HEK293 (cell line): ENCODE results near the gene BIRC6.

Experiments
- CTCF ChIA-PET: fragments of 350-600 bp; formaldehyde crosslinking; extraction: SDS; loops from one replicate; lab custom pipeline; 2021; ENCODE audit warnings: antibody characterized with exemption; lab: Yijun Ruan, JAX
- POLR2A ChIA-PET: fragments of 300-600 bp; formaldehyde crosslinking; extraction: SDS; loops from one replicate; lab custom pipeline; 2020; ENCODE audit warnings: antibody characterized with exemption, inconsistent platforms; lab: Yijun Ruan, JAX
- H3K27ac ChIP-seq: fragments of 200-500 bp; sonication (Bioruptor generic); 2 replicates; pipeline ENCODE4 v1.5.1; 2014; ENCODE audit warnings: low read depth, low read length, control low read depth, inconsistent platforms; ENCODE audit errors: extremely low read depth
- H3K36me3 ChIP-seq, 2 experiments: fragments of 200-500 bp in 1 of 2; sonication (Bioruptor generic) in 1 of 2; 1 replicate in 1 of 2; 2 replicates in 1 of 2; pipeline ENCODE4 v1.5.1; 2014 to 2017; ENCODE audit warnings: inconsistent platforms in 2 of 2, low read length in 2 of 2; ENCODE audit not compliant: control insufficient read depth in 2 of 2, insufficient read depth in 1 of 2
- H3K4me1 ChIP-seq: fragments of 200-500 bp; sonication (Bioruptor generic); 2 replicates; pipeline ENCODE4 v1.5.1; 2014; ENCODE audit warnings: mild to moderate bottlenecking, low read length, inconsistent platforms; ENCODE audit not compliant: control insufficient read depth, insufficient read depth
- H3K4me3 ChIP-seq: 2 replicates; pipeline ENCODE4 v1.5.1; 2011; ENCODE audit warnings: low read depth, mild to moderate bottlenecking, control low read depth, low read length, moderate library complexity
- H3K9me3 ChIP-seq: fragments of 200-500 bp; sonication (Bioruptor generic); 2 replicates; pipeline ENCODE4 v1.5.1; 2014; ENCODE audit warnings: low read depth, low read length, inconsistent platforms; ENCODE audit not compliant: control insufficient read depth, insufficient read depth
- BCL11A ChIP-seq: fragments of 450-650 bp; formaldehyde crosslinking; IDR thresholded peaks from 2 replicates; pipeline ENCODE4 v1.5.1; 2016; ENCODE audit warnings: low read depth, missing biosample characterization, missing genetic modification characterization
- EGR2 ChIP-seq: fragments of 450-650 bp; formaldehyde crosslinking; IDR thresholded peaks from 2 replicates; pipeline ENCODE4 v1.5.1; 2016; ENCODE audit warnings: low read depth, missing biosample characterization, missing genetic modification characterization
- GLIS1 ChIP-seq: fragments of 450-650 bp; formaldehyde crosslinking; IDR thresholded peaks from 2 replicates; pipeline ENCODE4 v1.5.1; 2016; ENCODE audit warnings: missing biosample characterization, missing genetic modification characterization
- HIC1 ChIP-seq: fragments of 450-650 bp; formaldehyde crosslinking; IDR thresholded peaks from 2 replicates; pipeline ENCODE4 v1.5.1; 2016; ENCODE audit warnings: missing biosample characterization, missing genetic modification characterization
- MEIS1 ChIP-seq: sonication (generic); formaldehyde crosslinking; IDR thresholded peaks from 2 replicates; pipeline ENCODE4 v1.8.1; 2022; ENCODE audit warnings: missing genetic modification reagents, mild to moderate bottlenecking, borderline replicate concordance
- OSR2 ChIP-seq: fragments of 450-650 bp; formaldehyde crosslinking; IDR thresholded peaks from 2 replicates; pipeline ENCODE4 v1.5.1; 2016; ENCODE audit warnings: missing biosample characterization, missing genetic modification characterization
- OVOL3 ChIP-seq: fragments of 450-650 bp; formaldehyde crosslinking; IDR thresholded peaks from 2 replicates; pipeline ENCODE4 v1.5.1; 2016; ENCODE audit warnings: missing biosample characterization, missing genetic modification characterization
- PRDM1 ChIP-seq: fragments of 450-650 bp; formaldehyde crosslinking; IDR thresholded peaks from 2 replicates; pipeline ENCODE4; 2016; ENCODE audit warnings: missing biosample characterization, missing genetic modification characterization
- SP3 ChIP-seq: fragments of 450-650 bp; formaldehyde crosslinking; IDR thresholded peaks from 2 replicates; pipeline ENCODE4 v1.5.1; 2016; ENCODE audit warnings: missing biosample characterization, missing genetic modification characterization
- TRIM28 ChIP-seq: IDR thresholded peaks from 2 replicates; pipeline ENCODE4 v1.6.1; 2011; ENCODE audit warnings: low read length, control low read depth, borderline replicate concordance
- ZBTB11 ChIP-seq: fragments of 450-650 bp; formaldehyde crosslinking; conservative IDR thresholded peaks from 2 replicates; pipeline ENCODE4 v1.5.1; 2016; ENCODE audit warnings: low read depth, missing biosample characterization, missing genetic modification characterization
- ZBTB7A ChIP-seq: fragments of 450-650 bp; formaldehyde crosslinking; IDR thresholded peaks from 2 replicates; pipeline ENCODE4 v1.5.1; 2016; ENCODE audit warnings: low read depth, missing biosample characterization, missing genetic modification characterization
- ZFP69B ChIP-seq: fragments of 450-650 bp; formaldehyde crosslinking; IDR thresholded peaks from 2 replicates; pipeline ENCODE4 v1.5.1; 2016; ENCODE audit warnings: missing biosample characterization, missing genetic modification characterization
- ZNF10 ChIP-seq: fragments of 450-650 bp; formaldehyde crosslinking; IDR thresholded peaks from 2 replicates; pipeline ENCODE4 v1.5.1; 2017; ENCODE audit warnings: missing biosample characterization, missing genetic modification characterization
- ZNF132 ChIP-seq: fragments of 450-650 bp; formaldehyde crosslinking; IDR thresholded peaks from 2 replicates; pipeline ENCODE4 v1.5.1; 2017; ENCODE audit warnings: missing biosample characterization, missing genetic modification characterization, borderline replicate concordance
- ZNF133 ChIP-seq: fragments of 450-650 bp; formaldehyde crosslinking; IDR thresholded peaks from 2 replicates; pipeline ENCODE4 v1.5.1; 2016; ENCODE audit warnings: missing biosample characterization, missing genetic modification characterization
- ZNF155 ChIP-seq: fragments of 450-650 bp; formaldehyde crosslinking; IDR thresholded peaks from 2 replicates; pipeline ENCODE4 v1.5.1; 2016; ENCODE audit warnings: missing biosample characterization, missing genetic modification characterization
- ZNF214 ChIP-seq: fragments of 450-650 bp; formaldehyde crosslinking; IDR thresholded peaks from 2 replicates; pipeline ENCODE4 v1.5.1; 2017; ENCODE audit warnings: missing biosample characterization, mild to moderate bottlenecking, missing genetic modification characterization, borderline replicate concordance
- ZNF266 ChIP-seq: fragments of 450-650 bp; formaldehyde crosslinking; IDR thresholded peaks from 2 replicates; pipeline ENCODE4 v1.5.1; 2016; ENCODE audit warnings: missing biosample characterization, missing genetic modification characterization, low read depth
- ZNF404 ChIP-seq: fragments of 450-650 bp; formaldehyde crosslinking; IDR thresholded peaks from 2 replicates; pipeline ENCODE4 v1.5.1; 2017; ENCODE audit warnings: missing biosample characterization, missing genetic modification characterization
- ZNF416 ChIP-seq: fragments of 450-650 bp; formaldehyde crosslinking; IDR thresholded peaks from 2 replicates; pipeline ENCODE4 v1.5.1; 2016; ENCODE audit warnings: missing biosample characterization, missing genetic modification characterization
- ZNF501 ChIP-seq: fragments of 450-650 bp; formaldehyde crosslinking; IDR thresholded peaks from 2 replicates; pipeline ENCODE4 v1.5.1; 2016; ENCODE audit warnings: missing biosample characterization, missing genetic modification characterization
- ZNF530 ChIP-seq: fragments of 450-650 bp; formaldehyde crosslinking; IDR thresholded peaks from 2 replicates; pipeline ENCODE4 v1.5.1; 2016; ENCODE audit warnings: low read depth, missing biosample characterization, missing genetic modification characterization
- ZNF585B ChIP-seq: fragments of 450-650 bp; formaldehyde crosslinking; IDR thresholded peaks from 2 replicates; pipeline ENCODE4 v1.5.1; 2016; ENCODE audit warnings: missing biosample characterization, missing genetic modification characterization
- ZNF629 ChIP-seq: fragments of 450-650 bp; formaldehyde crosslinking; IDR thresholded peaks from 2 replicates; pipeline ENCODE4 v1.5.1; 2017; ENCODE audit warnings: missing biosample characterization, missing genetic modification characterization
- ZNF654 ChIP-seq: fragments of 450-650 bp; formaldehyde crosslinking; IDR thresholded peaks from 2 replicates; pipeline ENCODE4 v1.5.1; 2016; ENCODE audit warnings: low read depth, missing biosample characterization, missing genetic modification characterization
- ZNF658 ChIP-seq: fragments of 450-650 bp; formaldehyde crosslinking; IDR thresholded peaks from 2 replicates; pipeline ENCODE4; 2016; ENCODE audit warnings: missing biosample characterization, missing genetic modification characterization
- ZNF843 ChIP-seq: fragments of 450-650 bp; formaldehyde crosslinking; IDR thresholded peaks from 2 replicates; pipeline ENCODE4 v1.5.1; 2016; ENCODE audit warnings: missing biosample characterization, missing genetic modification characterization
- ZSCAN30 ChIP-seq: fragments of 450-650 bp; IDR thresholded peaks from 2 replicates; pipeline ENCODE4 v1.5.1; 2018; ENCODE audit warnings: missing biosample characterization, mild to moderate bottlenecking, missing genetic modification characterization, moderate library complexity
- ZSCAN4 ChIP-seq: fragments of 450-650 bp; formaldehyde crosslinking; IDR thresholded peaks from 2 replicates; pipeline ENCODE4 v1.5.1; 2017; ENCODE audit warnings: missing biosample characterization, missing genetic modification characterization

BIRC6 gene

GRCh38 chr2:32652555-32653209 lies 295.9 kb downstream of the BIRC6 start (continued):
- TF ChIP-seq ZBTB7A (tag by site-specific recombination) (no peak), ZNF133 (tag by site-specific recombination) (no peak), GLIS1 (tag by site-specific recombination) (no peak), OVOL3 (no peak), ZNF843 (no peak), PRDM1 (no peak), ZNF155 (tag by site-specific recombination) (no peak), OSR2 (tag by site-specific recombination) (peak; percentile 27; the same call in 1 of the 2 replicates), ZNF530 (tag by site-specific recombination) (no peak), ZNF10 (tag by site-specific recombination) (no peak), ZNF266 (tag by site-specific recombination) (no peak), TRIM28 (no peak), ZNF214 (tag by site-specific recombination) (no peak), ZNF585B (tag by site-specific recombination) (no peak), ZNF404 (tag by site-specific recombination) (no peak), ZNF132 (no peak), BCL11A (tag by site-specific recombination) (peak; percentile 59; the same call in 1 of the 2 replicates)

- no peaks in the 10 kb centered on the region for H3K9me3 ChIP-seq
- H3K4me3 ChIP-seq: no peak overlapping the region
- CTCF ChIA-PET: interaction anchor here (0.5 kb wide), 1 partner anchor 28 kb away, joined by 7 read pairs; no protein-coding TSS in a partner anchor
- H3K27ac ChIP-seq: no peak overlapping the region
- H3K4me1 ChIP-seq: peaks cover 2% of the 10 kb centered on the region; the same call in 1 of the 2 replicates
- POLR2A ChIA-PET: no interaction called here
- no peak for TF ChIP-seq EGR2 (tag by site-specific recombination)
- TF ChIP-seq ZBTB11 (tag by site-specific recombination): no peak
- no peak for TF ChIP-seq ZSCAN4 (tag by site-specific recombination)
- no peak for TF ChIP-seq ZSCAN30 (tag by site-specific recombination)
- TF ChIP-seq ZNF629 (tag by site-specific recombination): no peak
- no peak for TF ChIP-seq MEIS1 (CRISPR knock-in tag)
- TF ChIP-seq ZBTB7A (tag by site-specific recombination): no peak
- TF ChIP-seq ZFP69B (tag by site-specific recombination): no peak
- TF ChIP-seq ZNF416 (tag by site-specific recombination): no peak
- no peak for TF ChIP-seq HIC1 (tag by site-specific recombination)
- no peak for TF ChIP-seq SP3 (tag by site-specific recombination)
- TF ChIP-seq ZNF654 (tag by site-specific recombination): no peak
- no peak for TF ChIP-seq ZNF501 (tag by site-specific recombination)
- no peak for TF ChIP-seq ZNF658 (tag by site-specific recombination)
- H3K36me3 ChIP-seq: peaks cover 0 to 6% of the 10 kb centered on the region in 2 experiments
These were observed 299.2 kb downstream of the BIRC6 start for GRCh38 chr2:32656069-32656468.
